HUDEP-2 (cell line): Measurements from ENCODE around the gene AGPS.
"Not testable (repeated sequence)": the region's sequence is repeated elsewhere in the genome, so short reads cannot be mapped to it uniquely, and the experiment has no call there.

Experiments
- DNase-seq, 76 experiments: peaks; one replicate each; lab custom pipeline; 2025; ENCODE audit not compliant: unreplicated experiment in 76 of 76; lab: John Stamatoyannopoulos, UW

Gene AGPS

DNA sequence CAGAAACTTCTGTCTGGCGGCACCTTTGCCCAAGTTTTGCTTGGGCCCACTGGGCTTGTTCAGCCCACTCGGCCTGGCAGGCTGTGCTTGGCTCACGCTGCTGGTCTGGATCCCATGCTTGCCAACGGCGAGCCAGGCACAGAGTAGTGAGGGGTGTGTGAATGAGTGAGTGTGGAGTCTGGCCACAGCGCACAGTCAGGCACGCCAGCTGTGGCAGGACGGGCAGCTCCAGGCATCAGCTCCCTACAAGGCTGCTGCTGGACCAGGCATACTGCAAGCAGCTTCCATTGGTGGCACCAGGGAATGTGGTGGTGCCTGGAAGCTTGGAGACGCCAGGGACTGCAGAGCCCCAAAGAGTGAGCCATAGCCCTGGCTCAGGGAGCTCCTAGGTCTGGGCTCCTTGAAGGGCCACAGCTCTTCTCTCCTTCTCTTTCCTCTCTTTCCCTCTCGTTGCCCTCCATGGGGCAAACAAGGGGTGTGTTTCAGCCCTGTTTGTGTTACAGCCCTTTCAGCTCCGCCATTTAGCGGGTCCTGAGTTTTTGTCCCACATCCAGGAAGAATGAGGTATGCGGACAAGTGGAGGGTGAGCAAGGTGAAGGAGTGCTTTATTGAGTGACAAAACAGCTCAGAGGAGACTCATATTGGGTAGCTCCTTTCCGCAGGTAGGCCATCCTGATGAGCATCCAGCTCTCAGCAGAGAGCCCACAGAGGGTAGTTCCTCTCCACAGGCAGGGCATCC, 73.0 kb downstream of the AGPS start:
- DNase-seq = no peak

DNA sequence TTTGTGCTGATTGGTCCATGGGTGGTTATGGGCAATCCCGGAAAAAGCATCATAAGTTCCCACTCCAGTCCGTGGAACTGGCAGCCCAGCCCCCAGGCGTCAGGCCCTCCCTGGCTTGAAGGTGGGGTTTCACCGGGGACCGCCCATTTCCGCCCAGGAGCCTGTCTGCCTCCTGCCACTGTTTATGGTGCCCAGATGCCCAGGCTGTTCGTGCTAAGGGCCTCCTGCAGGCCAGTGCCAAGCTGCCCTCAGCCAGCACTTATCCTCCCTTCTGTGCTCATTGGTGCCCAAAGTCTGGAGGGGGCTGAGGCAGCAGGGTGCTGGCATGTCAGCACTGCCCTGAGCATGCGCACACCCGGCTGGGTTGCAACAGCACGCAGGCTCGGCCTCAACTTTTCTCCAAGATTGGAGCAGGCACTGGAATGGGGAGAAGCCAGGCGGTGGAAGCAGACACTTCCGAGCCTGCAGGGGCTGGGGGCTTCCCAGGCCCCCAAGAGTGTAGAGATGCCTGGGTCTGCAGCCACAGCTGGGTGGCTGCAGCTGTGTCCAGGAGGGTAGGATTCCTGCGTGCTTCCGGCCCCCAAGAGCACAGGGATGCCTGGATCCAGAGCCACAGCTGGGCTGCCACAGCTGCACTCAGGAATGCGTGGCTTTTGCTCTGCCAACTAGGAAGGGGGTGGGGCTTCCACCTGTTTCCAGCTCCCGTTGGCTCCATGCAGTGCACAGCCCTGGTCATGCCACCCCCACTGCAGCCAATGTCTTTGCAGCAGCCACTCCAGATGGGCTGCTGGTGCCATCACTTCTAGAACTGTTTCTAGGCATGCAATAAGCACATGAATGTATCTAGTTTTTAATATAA, 74.0 kb downstream of the AGPS start:
- DNase-seq = no peak

DNA sequence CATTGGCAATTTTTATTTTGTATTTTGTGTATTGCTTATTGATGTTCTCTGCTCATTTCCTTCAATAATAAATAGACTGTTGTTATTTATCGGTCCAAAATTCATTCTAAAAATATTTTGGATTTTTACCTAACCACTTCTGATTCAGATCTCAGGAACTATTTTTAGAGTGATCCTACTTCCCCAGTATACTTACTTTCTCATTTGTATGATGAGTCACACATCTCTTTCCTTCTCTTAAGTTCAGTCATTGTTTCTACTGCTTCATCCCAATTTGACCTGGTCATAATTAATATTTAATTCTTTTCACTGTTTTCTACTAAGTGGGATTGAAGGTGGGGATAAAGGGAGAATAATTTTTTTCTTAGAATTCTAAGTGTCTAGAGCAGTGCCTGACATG, 75.1 kb downstream of the AGPS start:
- DNase-seq = no peak

DNA sequence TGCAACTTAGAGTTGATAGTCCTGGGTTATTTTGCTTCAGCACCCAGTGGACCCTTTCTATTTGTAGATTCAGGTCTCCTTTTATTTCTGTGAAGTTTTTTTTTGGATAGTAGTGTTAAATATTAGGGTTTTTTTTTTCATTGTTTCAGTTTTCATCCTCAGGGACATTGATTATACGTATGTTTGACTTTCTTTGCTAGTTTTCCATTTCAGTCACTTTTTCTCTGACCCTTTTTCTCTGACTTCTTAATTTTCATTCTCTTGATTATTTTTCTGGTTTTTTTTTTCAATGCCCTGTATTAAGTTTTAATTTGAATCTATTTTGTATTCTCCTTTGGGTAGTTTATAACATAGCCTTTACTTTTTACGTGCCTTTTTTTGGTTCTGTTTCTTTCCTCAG, 79.4 kb downstream of the AGPS start:
- no peak for DNase-seq

DNA sequence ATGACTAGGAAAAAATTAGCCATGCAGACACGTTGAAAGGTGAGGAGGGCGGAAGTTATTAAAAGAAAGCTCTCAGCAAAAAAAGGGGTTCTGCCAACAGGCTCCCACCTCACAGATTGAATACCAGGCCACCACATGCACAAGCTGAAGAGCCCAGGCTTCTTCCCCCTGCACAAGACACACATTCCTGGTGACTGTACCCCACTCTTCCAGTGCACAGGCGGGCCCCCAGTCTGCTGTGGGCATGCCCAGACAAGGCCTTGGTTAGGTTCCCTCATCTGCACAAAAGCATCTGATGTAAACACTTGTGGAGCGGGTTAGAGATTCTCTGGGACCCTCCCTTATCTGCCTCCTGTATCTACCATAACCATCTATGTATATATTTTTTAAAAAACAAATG, 81.7 kb downstream of the AGPS start:
- DNase-seq = no peak

DNA sequence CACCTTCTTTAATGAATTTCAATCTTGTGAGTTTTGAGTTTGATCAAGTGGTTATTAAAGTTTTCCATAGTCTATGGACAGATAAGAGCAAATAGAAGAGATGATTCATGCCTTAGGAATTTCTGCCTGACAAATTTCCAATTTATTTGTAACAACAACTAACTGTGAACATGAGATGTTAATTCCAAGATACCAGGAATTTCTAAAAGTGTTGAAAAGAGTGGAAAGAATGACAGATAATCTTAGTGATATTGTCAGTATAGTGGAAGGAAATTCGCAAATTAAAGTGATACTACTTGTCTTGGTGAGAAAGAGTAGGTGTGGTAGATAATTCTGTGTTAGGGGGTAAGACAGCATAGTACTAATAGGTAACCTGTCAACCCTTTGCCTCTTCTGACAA, 82.4 kb downstream of the AGPS start:
- no peak for DNase-seq

DNA sequence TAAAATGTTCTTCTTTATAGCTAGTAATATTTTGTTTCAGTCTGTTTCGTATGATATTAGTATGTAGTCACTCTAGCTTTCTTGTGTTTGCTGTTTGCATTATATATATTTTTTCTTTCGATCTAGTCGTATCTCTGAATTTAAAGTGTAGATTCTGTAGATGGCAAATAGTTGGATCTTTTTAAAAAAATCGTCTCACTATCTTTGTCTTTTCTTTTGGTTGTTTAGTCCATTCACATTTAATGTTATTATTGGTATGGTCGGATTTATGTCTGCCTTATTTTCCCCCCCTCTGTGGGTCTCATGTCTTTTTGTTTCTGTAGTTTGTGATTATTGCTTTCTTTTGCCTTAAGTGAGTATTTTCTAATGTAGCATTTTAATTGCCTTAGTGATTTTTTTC, 84.3 kb downstream of the AGPS start:
- DNase-seq = no peak

DNA sequence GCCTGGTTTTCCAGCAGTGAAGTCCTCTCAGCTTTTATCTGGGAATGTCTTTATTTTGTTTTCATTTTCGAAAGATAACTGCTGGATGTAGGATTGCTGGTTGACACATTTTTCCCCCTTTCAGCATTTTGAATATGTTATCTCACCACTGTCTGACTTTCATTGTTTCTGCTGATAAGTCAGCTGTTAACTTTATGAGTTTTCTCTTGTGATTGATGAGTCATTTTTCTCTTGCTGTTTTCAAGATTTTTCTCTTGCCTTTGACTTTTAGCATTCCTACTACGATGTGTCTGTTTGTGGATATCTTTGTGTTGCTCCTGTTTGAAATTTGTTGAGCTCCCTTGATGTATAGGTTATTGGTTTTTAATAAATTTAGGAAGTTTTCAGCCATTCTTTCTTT, 85.5 kb downstream of the AGPS start:
- DNase-seq = no peak

DNA sequence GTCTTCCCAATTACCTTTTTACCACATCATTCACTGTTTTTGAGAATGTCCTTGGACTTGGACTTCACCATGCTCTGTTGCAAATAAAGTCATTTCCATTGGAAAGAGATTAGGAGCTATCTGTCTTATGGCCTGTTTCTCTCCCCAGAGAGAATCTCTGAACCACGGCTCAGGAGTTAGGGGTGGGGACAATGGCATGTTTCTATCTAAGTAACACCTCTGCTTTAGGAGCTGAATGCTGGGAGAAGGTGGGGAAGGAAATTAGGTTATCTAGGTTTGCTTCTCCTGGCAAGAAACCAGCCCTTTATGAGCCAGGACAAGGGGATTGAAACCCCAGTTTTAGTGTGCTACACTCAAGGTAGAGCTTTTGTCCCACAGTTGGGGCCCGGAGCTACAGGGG, 86.3 kb downstream of the AGPS start:
- DNase-seq = no peak

DNA sequence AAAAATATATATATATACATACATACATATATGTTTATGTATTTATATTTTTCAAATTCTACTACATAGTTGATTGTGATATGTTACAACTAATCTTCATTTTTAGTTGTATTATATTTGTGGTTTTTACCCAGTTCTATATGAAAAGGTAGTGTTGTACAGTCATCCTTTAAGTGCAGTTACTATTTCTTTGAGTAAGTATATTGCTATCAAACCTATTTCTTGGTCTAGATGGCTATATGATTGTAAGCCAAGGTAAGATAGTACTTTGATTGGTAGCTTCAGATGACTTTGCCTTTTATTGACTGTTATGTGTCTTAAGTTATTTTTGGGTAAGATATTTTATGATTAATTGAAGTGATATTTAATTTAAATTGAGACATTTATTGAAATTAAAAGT, 89.6 kb downstream of the AGPS start:
- DNase-seq = no peak

DNA sequence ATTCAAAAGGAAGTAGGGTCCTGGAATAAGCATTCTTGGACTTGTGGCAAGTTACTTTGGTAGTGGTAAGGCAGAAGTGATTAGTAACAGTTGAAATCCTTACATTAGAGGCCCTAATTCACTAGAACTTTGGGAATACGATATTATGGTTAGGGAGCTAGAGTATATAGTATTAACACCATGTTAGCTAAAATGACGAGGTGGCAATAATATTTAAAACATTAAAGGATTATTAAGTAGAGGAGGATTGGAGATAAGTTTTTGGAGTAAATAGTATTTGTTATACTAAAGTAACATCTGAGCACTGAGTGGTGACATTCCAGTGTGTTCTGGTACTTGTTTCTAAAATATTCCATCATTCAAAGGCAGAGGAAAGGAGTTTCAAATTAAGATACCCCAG, 91.0 kb downstream of the AGPS start:
- DNase-seq = no peak

DNA sequence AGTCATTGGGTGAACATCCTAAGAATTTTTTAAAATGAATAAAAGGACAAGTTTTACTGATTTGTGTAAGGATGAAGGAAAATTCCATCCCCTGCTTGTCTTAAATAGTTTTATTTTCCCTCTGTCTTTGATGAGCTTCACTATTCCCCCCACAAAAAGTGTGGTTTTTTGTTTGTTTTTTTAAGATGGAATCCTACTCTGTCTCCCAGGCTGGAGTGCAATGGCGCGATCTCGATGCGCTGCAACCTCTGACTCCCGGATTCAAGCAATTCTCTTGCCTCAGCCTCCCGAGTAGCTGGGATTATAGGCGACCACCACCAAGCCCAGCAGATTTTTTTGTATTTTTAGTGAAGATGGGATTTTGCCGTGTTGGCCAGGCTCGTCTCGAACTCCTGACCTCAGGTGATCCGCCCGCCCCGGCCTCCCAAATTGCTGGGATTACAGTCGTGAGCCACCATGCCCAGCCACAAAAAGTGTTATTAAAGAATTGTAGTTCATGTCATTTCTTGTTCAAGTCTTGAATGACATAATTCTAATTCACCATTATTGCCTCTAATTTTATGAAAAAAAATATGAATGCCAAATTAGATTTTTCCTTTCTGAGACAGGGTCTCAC, 91.7 kb downstream of the AGPS start:
- no peak for DNase-seq

DNA sequence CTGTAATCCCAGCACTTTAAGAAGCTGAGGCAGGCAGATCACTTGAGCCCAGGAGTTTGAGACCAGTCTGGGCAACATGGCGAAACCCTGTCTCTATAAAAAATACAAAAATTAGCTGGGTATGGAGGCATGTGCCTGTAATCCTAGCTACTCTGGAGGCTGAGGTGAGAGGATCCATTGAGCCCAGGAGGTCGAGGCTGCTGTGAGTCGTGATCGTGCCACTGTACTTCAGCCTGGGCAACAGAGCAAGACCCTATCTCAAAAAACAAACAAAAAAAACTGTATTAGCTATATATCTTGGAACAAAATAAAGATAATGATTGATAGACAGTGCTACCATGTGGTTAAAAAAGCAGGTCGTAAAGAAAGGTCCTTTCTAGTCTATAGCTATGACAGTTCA, 93.1 kb downstream of the AGPS start:
- not testable (repeated sequence) for DNase-seq

DNA sequence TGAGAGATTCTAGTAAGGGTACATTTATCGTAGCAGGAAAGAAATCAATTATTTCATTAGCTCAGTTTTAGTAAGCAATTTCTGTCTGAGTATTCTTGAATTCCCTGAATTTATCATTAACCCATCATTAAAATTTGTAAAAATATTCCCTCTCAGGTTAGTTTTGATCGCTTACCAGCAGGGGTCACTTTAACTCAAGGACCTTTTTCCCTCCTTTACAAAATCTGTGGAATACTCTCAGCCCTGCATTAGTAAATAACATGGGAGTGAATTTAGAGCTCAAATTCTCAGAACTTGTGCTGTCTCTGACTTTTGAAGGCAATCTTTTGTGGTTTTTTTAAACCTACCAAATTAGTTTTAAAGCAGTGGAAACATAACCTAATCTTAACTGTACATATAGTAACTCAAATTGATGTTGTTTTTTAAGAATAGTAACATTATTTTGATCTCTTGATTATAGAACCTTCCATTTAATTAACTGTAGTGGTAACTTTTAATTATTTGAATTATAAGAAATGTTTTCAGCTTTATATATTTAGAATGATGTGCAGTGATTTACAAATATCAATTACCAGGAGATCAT, 97.2 kb downstream of the AGPS start:
- no peak for DNase-seq

DNA sequence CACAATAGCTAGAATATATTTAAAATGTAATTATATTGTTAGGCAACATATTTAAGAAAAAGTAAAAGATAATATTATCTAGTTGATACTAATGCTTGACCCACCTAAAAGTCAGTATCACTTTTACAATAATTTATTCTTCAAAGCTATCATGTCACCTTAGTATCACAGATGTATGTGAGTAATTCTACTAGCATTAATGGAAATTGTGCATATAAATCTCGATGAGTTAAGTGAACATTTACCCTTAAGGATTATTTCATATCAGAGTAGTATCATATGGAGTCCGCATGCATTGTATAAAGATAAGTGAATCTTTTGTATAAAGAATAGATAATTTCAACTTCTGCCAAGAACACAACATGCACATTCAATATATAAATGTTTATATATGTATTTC, 103.4 kb downstream of the AGPS start:
- DNase-seq = no peak

DNA sequence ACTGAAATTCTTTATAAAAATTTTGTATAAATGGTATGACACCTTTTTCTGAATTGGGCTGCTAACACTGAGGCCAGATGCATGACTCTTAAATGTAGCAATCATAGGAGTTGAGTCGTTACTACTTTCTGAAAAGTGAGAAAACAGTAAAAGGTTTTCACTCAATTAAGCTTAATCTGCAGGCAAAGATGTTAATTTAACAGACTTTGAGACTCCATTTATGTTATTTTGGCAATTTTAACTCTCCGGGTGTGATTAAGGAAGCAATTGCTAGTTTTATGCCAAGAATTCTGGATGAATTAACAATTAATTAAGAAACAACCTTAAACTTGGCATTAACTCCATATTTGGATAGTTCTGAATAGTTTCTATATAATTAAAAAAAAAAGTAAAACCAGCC, 104.3 kb downstream of the AGPS start:
- DNase-seq = no peak

DNA sequence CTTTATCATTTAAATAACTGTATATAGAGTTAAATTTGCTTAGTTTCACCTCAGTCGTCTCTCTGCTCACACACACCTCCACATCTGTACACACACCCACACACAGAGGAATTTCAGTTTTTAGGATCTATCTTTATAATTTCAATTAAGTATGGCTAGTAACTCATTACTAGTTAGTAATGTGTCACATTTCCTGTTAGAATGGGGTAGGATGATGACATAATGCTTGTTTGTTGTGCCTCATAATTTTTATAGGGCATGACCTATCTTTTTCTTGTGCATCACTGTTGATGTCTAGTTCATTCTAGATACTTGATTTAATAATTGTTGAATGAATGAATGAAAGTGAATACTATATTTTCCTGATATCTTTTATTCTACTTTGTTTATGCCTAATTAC, 108.6 kb downstream of the AGPS start:
- no peak for DNase-seq

DNA sequence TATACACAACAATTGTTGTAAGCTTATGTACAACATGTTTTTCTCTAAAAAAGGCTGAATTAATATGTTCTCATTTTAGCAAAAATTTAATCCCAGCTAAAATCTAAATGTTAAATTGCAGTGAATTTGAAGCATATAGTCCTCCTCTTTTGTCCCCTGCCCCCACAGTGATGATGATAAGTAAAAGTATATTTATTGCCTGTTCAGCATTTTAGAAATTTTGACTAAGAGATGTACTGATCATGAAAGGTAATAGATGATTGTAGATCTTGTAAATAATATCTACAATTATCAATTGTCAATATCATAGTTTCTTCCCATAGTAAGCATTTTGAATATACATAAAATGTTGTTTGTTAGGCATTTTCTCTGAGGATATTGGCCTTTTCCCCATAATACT, 113.9 kb downstream of the AGPS start:
- no peak for DNase-seq

DNA sequence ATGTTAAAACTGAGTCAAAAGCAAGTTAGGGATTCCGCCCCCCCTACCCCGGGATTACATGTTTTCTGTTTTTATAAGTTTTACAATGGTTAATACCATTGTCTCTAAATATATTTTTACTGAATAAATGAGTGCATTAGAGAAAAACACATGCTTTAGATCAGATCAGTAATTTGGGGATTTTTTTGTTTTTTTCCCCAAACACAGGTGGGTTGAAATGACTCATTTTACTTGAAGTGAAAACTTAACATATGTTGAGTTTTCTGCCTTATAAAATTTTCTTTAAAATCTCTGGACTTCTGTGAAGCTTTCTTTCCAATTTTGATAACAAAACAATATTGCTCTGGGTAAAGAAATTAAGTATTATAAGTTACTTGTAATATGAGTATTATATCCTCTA, 114.4 kb downstream of the AGPS start:
- no peak for DNase-seq

DNA sequence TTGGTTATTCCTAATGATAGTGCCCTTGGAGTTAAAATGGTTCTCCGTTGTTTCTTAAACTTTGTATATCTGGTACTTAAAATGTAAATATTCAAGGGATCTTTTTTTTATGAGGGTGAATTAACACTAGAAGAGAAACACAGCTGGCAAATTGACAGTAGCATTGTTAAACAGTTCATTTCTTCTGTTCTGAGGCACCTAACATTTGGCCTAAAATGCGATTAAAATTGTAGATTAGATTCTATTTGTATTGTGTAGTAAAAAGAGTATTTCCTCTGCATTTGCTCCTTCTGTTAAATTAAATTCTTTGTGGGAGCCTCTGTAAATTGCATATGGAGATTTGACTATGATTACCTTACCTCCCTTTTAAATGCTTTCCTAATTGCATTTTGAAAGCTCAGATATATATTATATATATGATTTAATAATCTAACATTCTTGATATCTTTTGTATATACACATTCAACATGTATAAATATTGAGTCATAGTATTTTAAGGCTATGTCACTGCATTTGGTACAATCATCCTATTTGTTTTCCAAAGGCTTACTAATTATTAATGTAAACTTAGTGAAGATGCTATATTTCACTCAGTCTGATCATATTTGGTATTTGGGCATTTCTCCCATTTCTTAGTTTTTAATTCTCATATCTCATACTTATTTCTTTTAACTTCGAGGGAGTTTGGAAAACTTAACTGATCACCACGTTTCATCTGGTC, 124.4 kb downstream of the AGPS start:
- no peak for DNase-seq

DNA sequence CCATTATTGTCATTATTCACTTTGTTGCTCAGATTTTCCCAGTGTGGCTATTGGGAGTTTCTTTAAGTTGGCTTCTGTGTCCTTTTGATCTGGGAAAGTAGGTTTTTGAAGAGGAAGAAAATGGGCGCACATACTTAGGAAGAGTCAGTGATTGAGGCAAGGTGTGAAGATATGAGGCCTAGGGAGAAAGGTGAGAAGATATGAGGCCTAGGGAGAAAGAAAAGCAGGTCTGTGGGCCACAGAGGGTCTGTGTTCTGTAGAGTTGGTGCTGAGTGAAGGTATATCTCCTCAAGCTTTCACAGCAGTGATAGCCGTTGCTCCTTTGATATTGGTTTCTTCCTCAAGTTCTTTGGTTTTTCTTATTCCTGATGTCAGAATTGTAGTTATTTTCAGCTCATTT, 126.2 kb downstream of the AGPS start:
- no peak for DNase-seq
